8988T (cell line): ENCODE results near the gene GRB10.
"Not testable (repeated sequence)": the region's sequence is repeated elsewhere in the genome, so short reads cannot be mapped to it uniquely, and the experiment has no call there.

Source experiments
- DNase-seq: peaks from one replicate; pipeline ENCODE4 v3.0.0; 2011

GRB10 gene

DNA sequence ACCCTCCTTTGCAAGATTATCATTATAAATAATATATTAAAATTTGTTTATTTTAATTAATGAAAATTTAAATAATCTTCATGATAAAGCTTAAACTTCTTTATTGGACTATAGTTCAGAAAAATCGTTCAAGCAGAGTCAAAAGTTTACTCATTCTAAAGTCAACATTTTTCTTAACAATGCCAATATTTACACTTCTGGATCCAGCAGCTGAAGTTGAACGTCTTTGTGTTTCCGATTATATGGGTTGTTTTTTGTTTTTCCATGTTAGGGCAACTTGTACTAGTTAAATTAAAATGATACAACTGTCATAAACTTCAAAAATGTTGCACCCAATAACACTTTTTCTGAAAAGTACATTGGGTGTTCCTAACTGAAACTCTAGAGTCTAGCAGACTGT lies 43.8 kb downstream of the GRB10 start:
- DNase-seq = no peak

DNA sequence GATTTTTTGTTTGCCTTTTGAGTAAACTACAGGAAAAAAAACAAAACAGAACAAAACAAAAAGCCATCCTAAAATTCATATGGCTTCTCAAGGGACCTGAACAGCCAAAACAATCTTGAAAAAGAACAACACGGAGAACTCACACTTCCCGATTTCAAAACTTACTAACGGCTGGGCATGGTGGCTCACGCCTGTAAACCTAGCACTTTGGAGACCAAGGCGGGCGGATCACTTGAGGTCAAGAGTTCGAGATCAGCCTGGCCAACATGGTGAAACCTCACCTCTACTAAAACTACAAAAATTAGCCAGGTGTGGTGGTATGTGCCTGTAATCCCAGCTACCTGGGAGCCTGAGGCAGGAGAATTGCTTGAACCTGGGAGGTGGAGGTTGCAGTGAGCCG lies 46.9 kb downstream of the GRB10 start:
- not testable (repeated sequence) for DNase-seq

DNA sequence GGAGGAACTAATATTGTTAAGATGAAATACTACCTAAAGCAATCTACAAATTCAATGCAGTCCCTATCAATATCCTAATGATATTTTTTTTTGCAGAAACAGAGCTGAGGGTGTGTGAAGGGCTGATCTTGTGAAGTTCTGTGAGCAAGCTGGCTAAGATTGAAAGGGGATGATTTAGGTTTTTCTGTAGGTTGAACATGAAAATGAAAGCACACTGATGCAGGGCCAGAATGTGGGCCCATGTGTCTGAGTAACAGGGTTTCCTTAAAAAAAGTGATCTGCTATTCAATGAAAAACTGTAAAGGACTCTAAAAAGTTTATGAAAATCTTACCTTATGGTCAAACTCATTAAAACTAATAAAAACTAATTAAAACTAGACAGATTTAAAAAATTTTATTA lies 47.4 kb downstream of the GRB10 start:
- DNase-seq = no peak

DNA sequence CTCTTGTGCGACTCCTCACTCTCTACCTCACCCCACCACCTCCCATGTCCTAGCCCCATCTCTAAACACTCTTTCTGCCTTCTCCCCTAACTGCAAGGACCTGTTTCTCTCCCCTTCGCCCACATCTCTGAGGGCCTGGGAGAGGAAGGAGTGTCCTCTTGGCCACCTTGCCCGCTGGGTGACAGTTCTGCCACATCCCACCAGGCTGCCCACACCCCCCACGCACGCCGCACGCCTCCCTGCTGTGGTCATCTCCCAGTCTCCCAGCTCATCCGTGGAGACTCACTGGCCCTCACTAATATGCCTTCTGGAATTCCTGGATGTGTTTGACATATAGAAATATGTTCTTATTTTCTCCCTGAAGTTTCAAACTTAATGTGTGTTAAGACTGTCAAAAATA lies 48.5 kb downstream of the GRB10 start:
- no peak for DNase-seq

DNA sequence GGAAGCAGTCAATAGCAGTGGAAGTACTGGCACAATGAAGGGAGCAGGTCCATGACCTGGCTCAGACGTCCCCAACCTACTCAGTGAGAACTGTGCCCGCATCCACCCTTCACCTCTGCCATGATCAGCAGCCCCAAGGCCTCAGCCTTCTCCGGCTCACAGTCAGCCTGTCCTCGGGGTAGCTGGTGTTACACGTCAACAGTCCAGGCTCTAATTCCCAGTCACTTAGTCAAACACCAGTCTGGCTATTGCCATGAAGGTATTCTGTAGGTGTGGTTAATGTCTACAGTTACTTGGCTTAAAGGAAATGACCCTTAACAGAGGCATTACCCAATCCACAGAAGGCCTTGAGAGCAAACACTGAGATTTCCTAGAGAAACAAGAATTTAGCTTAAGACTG lies 49.1 kb downstream of the GRB10 start:
- no peak for DNase-seq

DNA sequence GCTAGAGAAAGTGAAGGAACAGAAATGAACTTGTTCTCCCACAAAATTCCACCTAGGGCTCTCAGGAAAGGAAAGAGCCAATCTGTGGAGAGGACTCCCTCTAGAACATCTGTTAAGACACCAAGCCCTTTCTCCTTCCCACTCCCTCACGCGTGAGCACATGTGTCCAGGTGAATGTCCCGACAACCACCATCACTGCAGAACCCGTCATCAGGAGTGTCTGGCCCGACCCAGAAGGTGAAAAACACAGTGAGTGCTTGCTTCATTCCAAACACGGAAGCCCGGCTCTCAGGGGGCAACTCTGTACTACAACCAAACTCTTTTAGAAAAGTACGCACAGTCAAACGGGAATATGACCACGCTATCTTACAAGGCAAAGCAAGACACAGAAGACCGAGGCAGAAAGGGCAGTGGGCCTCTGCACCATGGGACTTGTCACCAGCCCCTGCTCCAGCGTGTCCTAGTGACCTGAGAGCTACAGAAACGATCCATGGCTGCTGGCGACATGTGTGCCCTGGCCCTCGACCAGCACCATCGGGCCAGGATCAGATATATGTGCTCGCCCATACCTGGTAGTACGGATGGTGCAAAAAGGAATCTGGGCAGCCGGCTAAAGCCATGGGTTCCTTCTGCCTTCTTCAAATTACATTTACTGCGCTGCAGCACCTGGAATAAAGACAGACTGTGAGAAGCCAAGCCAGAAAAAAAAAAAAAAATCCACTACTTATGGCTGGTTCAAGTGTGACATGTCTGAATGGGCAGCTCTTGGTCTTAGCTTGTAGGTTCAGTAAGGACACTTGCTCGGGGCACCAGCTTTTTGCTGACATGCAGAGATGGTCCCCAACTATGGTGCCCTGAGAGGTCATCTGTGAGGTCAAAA lies 50.8 kb downstream of the GRB10 start:
- no peak for DNase-seq

DNA sequence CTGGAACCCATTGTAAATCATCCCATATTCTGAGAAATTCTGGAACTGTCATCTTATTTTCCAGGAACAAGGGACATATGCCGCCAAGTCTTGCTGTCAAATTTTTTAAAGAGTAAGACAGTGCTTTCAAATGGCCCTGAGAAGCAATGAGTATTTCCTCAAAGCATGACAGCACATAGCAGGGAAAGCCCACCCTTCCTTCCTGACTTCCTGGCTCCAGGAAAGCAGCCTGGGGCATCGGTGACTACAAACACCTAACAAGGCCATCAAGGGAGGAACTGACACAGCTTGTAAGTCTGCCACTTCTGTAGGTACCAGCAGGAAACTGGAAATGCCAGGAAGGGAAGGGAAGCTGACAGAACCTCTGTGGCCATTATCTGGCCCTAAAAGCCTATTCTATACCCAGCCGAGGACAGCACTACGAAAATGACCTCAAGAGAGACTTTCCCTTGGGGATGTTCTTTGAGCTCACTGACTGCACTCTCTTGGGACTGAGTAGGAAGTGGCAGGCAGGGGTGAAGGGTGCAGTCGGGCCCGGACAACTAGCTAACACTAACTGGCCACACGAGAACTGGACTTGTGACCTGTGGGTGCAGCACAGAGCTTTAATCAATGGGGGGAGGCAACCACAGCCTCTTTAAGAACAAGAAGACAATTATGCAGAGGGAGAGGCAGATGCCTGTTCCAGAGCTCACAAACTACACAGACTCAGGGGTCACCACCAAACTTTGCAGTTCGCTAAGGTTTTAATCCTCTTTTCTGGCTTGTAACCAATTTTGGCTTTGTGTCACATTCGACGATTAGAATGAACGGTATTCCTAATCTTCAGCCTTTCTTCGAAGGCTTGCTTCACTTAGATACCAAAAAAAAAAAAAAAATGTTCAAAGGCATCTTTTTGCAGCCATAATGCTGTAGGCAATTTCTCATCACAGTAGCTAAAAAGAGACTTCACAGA lies 52.0 kb downstream of the GRB10 start:
- DNase-seq = no peak

DNA sequence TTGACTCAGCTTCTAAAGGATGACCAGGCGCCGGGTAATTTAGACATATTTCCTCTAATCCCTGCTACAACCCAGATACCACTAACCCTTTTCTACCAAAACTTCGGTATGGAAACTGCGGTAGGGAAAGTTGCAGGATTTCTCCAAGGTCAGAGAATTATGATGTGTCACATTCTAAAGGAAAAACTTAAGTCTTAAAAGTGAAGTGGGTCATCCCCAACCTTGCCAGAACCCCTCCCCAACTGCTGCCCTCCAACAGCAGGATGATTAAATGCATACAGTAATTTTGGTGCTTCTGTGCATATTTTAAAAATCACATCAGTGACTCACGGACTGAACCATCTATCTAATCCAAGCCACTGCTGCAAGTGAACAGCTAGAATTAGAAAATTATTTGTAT lies 52.7 kb downstream of the GRB10 start:
- DNase-seq = no peak

DNA sequence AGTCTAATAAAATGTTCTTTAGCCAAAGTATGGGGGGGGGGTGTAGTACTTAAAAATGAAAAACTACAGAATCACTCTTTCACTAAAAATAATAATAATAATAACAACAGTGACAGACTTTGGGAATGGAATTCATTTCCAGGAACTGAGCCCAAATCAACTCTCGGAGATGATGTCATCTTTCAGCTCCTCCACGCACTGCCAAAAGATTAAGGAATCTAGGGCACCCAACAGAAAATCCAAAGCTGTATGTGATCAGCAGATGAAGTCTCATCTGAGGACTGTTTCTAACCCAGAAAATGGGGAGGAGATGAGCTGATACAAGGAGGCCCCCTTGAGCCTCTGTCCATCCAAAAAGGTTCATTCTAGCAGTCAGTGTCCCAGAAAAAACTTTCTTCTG lies 54.5 kb downstream of the GRB10 start:
- no peak for DNase-seq

DNA sequence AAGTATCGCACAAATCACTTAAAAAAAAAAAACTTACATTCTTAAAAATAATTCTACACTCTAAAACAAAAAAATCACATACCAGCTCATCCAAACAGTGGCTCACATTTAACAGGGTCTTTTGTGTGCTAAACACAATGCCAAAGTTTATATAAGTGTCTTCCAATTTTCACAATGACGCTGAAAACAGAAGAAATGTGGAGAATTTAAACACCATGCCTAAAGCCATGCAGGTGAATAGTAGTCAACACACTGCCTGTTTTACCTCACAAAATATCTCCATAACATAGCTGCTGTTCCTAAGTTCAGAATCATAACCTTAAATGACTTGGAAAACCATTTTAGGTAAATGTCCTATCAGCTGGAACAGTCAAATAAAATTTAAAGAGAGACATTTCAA lies 55.0 kb downstream of the GRB10 start:
- DNase-seq = no peak

DNA sequence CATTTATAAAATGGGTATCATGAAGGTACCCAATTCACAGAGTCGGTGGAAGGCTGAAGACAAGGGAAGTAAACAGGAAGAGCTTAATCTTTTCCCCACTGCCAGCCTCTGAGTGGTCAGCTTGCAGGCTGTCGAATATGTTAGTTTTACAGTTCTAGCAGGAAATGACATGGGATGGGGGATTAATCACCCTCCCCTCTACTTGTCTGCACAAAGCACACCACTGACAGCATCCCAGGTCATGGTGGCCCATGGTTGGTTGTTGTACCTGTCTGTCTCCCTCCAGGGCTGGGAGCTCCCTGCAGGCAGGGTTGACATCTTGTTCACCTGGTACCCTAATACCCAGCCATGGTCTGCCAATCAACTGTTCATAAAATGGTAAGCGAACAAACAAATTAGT lies 55.6 kb downstream of the GRB10 start:
- DNase-seq = no peak

DNA sequence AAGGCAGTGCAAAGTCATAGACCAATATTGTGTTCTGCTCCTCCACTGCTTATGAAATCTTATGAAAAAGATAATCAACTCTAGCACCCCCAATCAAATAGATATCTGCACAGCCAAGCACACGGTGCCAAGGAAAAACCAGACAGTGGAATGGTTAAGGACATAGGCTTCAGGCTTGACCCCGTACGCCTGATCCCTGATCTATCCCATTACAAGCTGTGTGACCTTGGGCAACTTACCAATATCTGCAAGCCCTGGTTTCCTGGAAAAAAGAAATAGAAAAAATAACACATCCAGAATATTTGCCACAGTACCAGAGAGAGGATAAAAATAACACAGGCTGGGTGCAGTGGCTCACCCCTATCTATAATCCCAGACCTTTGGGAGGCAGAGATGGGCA lies 56.9 kb downstream of the GRB10 start:
- no peak for DNase-seq

DNA sequence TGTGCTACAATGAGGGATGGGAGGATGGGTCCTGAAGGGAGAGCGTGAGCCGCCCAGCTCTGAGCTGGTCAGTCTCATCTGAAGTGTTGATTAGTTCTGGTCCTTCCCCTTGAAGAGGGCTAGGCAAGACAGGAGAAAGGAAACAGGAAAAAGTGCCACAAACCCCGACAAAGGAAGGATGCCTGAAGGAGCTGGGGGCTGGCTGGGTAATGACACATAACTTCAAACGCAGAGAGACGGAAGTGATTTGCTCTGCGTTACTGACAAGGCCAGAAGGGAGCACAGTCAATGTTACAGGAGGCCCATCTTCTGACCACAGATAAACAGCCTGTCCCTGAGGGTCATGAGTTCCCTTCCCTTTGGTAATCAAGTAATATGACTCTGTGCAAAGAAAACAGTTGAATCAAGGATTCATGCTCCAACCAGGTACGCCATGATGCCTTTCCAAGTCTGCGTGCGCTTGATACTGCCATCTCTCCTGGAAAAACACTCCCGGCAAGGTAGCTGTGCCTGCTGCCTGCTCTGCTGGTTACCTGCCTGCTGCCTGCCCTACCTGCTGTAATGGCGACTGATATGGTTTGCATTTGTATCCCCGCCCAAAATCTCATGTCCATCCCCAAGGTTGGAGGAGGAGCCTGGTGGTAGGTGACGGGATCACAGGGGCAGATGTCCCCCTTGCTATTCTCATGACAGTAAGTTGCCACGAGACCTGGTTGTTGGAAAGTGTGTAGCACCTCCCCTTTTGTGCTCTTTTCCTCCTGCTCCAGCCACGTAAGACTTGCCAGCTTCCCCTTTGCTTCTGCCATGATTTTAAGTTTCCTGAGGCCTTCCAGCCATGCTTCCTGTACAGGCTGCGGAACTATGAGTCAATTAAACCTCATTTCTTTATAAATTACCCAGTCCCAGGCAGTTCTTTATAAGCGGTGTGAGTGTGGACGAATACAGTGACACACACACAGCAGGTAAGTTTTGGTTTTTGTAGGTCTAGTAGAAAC lies 57.9 kb downstream of the GRB10 start:
- DNase-seq = no peak

DNA sequence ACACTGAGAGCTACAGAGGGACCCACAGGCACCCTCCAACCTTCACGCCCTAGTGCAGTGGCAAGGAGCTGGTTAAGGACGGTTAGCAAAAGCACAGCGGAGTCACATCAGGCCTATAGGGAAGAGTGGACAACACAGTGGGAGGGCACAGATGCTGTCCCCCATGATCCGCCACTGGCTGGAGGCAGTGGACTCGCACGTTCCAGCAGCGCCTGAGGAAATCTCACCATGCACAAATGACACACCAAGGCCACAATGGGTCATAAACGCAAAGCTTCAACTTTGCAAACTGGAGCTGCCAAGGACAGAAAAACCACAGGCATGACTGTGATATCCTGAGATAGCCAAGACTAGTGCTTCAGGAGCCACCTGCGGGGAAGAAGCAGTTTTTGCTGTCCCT lies 58.8 kb downstream of the GRB10 start:
- no peak for DNase-seq

DNA sequence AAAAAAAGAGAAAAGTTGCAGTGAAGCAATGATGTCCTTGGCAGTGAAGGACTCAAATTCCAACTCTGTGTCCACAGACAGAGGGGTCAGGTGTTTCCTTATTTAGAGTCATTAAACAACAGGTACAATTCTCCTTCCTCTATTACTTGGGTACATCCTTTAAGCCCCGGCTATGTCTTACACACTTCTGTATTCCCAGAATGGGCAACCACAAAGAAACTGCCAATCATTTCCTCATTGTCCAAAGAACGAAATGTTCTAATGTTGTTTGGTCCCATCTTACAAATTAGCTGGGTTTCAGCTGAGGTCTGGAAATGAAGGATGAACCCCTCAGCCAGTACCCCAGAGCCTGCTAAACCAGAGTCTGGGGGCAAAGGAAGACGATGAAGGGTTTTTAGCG lies 59.5 kb downstream of the GRB10 start:
- no peak for DNase-seq

DNA sequence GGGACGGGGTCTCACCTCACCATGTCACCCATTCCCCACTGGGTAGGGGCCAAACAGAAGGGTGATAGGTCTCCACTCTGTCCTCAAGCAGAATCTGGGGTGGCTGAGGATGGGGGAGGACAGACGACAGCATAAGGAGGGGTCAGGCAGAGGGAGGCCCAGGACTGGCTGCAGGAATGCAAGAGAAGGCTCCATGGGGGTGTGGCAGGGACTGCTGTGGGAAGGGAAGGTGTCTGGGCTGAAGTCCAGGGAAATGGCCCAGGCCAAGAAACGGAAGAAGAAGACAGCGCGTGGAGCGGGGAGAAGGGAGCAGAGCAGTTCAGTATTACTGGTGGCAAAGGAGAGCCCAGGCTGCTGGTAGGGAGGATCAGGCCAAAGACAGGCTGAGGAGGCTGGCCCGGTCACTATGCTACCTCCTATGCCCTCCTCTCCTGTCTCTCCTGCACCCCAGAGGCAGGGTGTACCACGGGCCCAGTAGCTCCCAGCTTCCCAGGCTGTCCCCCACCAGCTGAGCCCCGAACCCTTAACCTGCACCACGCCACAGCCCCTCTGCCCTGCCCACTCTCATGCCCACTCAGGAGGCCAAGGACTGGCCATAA lies 60.9 kb downstream of the GRB10 start:
- no peak for DNase-seq

DNA sequence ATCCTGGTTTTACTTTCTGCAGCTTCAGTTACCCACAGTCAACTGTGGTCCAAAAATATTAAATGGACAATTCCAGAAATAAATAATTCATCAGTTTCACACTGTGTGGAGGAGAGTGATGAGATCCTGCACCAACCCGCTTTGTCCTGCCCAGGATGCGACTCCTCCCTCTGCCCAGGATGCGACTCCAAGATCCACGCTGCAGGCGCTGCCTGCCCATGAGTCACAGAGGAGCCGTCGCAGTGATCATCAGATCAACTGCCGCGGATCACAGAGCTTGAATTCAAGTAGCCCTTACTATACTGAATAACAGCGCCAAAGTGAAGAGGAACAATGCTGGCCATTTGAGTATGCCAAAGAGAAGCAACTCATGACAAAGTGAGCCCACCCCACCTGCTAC lies 61.5 kb downstream of the GRB10 start:
- DNase-seq = no peak

DNA sequence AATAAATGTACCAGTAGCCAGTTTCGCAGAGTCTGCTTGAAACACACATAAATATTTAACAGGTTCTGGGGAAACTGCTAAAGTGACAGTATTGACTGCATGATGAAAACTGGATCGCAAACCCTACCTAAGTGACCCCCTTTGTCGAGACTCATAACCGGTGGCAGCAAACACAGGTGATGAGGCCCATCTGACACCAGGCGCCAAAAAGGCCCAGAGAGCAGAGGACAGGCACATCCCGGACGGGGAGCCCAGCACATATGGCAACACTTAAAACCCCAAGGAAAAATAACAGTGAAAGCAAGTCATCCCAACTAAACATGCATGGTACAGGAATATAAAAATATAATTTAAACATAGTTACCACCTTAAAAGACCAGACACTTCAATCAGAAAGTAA lies 62.4 kb downstream of the GRB10 start:
- DNase-seq = no peak

DNA sequence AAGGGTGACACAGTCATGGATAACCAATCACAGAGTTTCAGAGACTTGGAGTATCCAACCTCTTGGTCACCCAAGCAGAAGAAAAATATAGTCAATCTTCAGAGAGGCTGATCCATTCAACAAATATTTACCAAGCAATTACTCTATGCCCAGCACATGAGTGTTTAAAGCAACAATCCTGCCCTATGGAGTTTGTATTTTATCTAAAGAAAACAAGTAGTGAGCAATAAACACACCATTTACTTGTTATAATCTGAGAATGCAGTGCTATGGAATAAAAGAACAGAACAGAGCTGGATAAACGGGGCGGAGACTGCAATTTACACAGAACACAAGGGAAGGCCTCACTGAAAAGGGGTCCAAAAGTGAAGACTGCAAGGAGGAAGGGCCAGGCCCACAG lies 63.8 kb downstream of the GRB10 start:
- DNase-seq = no peak

DNA sequence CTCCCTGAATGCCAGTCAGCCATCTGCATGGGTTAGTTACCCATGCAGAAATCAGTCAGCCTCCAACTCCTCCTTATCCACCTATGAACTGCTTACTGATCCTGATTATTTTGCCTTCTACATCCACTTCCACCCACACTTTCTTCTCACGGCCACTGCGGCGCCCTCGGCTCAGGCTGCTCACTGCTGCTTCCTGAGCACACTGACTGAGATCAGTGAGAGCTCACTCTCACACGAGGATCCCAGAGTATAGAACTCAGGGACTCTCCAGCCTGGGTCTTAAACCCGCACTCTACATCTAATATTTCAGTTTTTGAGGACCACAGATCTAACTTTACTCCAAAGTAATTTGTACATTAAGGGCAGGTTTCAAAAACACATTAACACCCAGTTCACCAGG lies 64.4 kb downstream of the GRB10 start:
- no peak for DNase-seq

DNA sequence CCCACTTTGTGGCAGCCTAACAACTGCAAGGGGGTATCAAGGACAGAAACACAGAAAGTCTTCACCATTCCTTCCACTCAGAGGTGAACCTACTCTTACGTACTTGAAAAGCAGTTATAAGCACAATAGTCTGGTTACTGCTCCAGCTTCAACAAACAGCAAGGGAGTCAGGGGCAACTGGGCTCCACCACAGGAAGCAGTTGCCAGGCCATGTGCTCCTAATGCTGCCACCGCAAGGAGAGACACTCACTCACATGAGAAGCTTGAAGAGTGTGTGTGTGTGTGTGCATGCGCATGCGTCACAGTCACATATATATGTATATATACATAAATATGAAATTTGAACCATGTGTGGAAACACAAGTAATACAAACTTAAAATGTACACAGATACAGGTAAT lies 65.5 kb downstream of the GRB10 start:
- DNase-seq = no peak

DNA sequence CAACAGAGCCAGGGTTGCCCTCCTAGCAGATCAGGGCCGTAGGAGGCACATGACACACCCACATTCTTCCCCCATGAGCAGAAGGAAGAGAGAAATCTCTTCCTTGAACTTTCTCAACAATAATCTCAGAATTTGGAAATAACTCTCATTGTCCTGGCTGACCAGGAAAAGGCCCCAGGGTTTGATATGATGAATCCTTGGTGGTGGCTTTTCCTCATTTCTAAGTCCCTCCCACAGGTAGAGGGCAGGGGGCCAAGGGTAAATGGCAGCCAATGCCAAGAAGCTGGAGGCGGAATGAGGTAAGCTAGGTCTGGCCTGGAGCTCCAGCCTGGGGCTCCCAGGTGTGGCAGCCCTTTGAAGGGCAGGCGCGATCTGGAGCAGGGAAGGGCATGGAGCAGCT lies 67.8 kb downstream of the GRB10 start:
- DNase-seq = no peak
